HG02981 (cell line): ENCODE results near the gene CD80.

ENCODE experiments used
- ATAC-seq: cut with Tn5 transposase; IDR thresholded peaks from one replicate; pipeline ENCODE4 v1.9.1; 2021; ENCODE audit warnings: mild to moderate bottlenecking, moderate library complexity; ENCODE audit not compliant: unreplicated experiment

The CD80 gene

DNA sequence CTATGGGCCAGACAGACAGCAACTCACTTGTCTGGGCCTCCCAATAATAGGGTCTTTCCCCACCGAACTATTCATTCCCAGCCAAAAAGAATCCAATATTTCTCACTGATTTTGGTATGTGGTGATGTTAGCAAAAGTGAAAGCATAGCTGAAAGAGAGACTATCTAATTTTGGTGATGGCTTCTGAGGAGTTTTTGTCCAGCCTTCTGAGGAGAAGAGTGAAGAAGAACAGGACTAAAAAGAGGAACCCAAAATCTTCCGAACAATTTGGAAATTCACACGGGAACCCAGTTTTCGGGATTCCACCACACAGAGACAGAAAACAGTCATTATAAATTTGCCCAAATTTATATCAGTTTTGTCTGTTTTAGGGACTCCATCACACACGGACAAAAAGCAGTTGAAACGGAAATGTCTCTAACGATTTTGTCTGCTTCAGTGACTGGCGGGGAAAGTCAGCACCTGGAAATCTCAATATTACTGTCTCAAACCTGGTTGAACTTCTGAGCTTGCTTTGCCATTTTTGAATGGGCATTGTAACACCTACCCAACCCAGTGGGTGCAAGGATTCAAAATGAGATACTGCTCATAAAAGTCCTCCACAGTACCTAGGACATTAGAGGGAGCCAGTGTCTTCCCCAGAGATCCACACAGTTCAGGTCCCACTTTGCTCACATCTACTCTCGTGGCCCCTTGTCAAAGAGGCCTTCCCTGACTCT lies 9.1 kb downstream of the CD80 start:
- no peak for ATAC-seq

GRCh38 chr3:119548341-119548740 lies 11.1 kb downstream of the CD80 start:
- ATAC-seq = no peak

DNA sequence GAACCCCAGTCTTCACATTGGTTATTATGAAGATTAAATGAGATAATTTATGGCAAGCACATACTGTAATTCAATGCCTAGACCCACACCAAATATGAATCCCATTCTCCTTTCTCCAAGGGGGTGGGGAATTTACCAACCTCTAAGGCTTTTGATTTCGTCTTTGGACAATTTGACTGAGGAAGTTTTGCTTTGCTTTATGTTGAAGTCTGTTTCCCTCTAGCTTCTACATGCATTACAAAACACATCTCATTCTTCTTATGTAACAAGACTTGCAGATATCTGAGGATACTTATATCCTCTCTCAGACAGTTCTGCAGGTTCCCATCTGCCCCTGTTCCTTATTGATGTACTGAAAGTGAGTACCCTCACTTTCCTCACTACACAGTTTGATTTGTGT lies 12.2 kb downstream of the CD80 start:
- ATAC-seq = no peak

DNA sequence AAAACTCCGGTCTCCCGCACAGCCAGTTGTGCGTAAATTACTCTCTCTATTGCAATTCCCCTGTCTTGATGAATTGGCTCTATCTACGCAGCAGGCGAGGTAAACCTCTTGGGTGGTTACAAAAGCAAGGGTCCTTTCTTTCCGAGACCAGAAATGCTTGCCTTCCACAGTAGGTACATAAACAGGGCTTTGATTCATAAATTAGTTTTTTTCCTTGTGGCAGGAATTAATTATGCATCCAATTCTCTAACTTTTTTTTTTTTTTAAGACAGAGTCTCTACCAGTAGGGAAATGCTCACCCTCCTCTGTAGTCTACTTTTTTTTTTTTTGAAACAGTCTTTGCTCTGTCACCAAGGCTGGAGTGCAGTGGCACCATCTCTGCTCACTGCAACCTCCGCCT lies 16.3 kb downstream of the CD80 start:
- no peak for ATAC-seq

GRCh38 chr3:119542168-119542767 lies 17.1 kb downstream of the CD80 start:
- ATAC-seq = peak; percentile 59

GRCh38 chr3:119541547-119541946 lies 17.9 kb downstream of the CD80 start:
- ATAC-seq = no peak

DNA sequence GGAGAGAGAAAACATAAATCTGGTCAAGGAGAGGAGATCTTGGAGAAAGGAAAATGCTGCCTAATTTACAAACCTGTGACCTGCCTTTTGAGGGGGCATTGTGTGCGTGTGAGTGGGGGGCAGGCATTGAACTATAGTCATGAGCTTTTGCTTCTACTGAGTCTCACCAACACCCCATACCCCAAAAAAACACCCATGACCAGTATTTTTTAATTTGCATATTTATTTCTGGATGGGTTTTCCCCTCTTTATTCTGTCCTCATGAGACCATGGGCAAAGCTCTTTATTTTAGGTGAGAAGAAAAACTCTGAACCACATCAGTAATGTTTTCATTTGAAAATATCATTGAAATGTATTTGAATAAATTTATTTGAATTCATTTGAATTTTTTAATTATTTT lies 20.6 kb downstream of the CD80 start:
- no peak for ATAC-seq

GRCh38 chr3:119536757-119537156 lies 22.7 kb downstream of the CD80 start:
- ATAC-seq = no peak

GRCh38 chr3:119534296-119534695 lies 25.1 kb downstream of the CD80 start:
- no peak for ATAC-seq

DNA sequence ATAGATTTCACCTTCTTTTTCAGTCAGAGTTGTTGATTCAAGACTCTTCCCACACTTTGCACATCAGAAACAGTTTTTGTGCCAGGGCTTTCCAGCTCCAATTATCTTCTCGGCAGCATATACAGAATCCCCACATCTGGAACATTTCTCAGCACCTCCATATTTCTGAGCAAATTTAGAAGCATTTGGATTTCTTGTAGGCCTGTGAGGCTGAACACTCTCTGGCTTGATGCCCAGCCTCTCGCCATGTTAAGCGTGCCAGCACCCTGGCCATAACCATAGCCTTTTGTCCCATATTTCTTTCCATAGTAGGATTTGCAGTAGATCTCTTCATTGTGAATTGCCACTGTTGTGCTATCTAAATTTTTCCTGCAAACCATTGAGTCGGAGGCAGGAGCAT lies 28.3 kb downstream of the CD80 start:
- ATAC-seq = no peak

DNA sequence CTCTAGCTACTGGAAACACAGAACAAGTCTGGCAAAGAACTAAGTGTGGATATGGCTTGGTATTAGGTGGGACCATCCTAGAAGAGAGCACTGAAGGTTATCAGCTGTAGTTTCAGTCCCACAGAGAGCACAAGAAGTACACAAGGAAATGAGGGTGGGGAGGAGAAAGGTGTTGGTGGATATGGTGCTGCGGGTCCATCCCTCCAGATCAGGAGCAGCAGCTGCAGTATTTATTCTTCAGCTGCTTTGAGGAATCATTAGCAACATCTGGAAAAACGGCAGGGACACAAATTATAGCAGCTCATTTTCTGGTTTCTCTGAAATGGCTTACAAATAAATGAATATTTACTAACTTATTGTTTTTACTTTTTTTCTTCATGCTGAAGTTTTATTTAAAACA lies 29.0 kb downstream of the CD80 start:
- no peak for ATAC-seq

DNA sequence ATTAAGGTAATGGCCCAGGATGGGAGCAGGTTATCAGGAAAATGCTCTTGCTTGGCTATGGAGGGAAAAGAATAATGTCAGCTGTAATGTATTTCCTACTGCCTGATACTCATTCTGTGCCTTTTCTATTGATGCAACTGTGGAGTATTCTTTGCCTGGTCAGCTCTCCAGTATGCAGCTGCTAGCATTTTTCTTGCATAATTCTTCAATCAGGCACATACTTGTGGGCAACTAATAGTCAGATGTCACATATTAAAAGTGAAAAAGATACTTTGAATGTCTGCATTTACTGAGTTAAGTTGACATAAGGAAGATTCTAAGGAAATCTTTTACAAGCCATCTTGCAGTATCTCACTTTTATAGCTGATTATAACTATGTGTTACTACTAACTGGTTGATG lies 29.5 kb downstream of the CD80 start:
- ATAC-seq = no peak

DNA sequence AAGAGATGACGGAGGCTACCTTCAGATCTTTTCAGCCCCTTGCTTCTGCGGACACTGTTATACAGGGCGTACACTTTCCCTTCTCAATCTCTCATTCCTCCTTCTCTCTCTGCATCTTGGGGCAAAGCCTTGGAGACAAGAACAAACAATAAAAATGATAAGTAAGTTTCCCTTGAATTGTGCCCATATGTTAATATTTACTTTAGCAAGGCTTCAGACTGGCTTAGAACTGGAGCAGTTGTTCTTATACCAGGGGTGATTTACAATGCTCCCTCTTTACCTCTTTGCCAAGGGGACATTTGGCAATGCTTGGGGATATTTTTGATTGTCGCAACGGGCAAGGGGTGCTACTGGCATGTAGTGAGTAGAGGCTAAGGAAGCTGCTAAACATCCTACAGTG lies 31.7 kb downstream of the CD80 start:
- ATAC-seq = no peak

GRCh38 chr3:119524931-119525662 lies 34.3 kb downstream of the CD80 start:
- ATAC-seq = no peak

DNA sequence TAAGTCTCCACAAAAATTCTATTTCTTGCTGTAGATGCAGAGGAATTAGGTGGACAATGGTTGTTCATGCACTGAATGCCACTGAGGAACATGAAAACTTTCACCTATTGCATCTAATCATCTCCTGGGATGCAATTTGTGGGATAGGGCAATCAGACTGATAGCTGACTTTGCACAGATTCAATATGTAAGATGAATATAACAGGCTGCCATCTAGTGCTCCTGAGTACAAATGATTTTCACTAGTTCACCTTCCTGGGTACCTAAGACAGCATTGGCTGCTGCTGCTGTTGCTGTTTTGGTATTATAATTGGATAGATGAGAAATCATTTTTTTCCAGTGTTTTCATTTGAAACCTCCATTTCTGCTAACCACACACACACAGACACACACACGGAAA lies 41.4 kb downstream of the CD80 start:
- no peak for ATAC-seq

DNA sequence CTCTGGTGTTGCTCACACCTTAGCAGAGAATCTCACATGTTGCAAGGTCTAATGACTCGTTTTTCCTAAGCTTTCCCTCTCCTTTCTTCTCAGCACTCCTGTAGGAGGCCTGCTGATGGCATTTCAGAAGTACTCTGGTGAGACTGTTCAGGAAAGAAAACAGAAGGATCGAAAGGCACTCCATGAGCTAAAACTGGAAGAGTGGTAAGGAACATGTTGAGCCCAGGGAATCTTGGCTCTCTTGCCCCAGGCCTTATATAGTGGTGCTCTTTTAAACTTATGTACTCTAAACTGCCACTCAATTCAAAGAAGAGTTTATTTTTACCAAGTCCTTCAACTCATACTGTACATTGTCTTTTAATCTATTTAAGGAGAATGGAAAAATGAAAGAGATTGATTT lies 42.3 kb downstream of the CD80 start:
- no peak for ATAC-seq

GRCh38 chr3:119514637-119515036 lies 44.8 kb downstream of the CD80 start:
- ATAC-seq = no peak

DNA sequence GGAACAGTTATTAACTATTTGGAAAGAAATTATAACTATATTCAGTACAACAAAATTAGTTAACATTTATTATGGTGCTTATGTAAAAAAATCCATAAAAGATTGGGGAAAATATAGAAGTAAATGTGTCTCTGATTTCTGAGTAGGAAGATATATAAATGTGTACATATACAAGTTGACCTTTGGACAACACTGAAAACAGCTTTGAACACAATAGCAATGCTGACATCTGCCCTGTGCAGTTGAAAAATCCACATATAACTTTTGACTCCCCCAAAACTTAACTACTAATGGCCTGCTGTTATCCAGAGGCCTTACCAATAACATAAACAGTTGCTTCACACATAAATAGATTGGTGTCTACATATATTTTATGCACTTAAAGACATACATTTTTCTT lies 48.7 kb downstream of the CD80 start:
- ATAC-seq = no peak

- ATAC-seq = peak; percentile 47
These were observed 51.1 kb downstream of the CD80 start for GRCh38 chr3:119508172-119508845.

GRCh38 chr3:119507404-119507803 lies 52.0 kb downstream of the CD80 start:
- no peak for ATAC-seq

GRCh38 chr3:119506631-119507030 lies 52.8 kb downstream of the CD80 start:
- no peak for ATAC-seq

- ATAC-seq = no peak
These were observed 58.5 kb downstream of the CD80 start for GRCh38 chr3:119500901-119501300.
